GM12872 (cell line): Measurements from ENCODE around the gene CDH13.

Source experiments
- TF ChIP-seq, protein P1 (sequence below): IDR thresholded peaks from 3 replicates; pipeline ENCODE4 v1.5.1; 2011; ENCODE audit warnings: low read depth, mild to moderate bottlenecking, low read length, moderate library complexity; ENCODE audit not compliant: insufficient read depth

Gene CDH13

DNA sequence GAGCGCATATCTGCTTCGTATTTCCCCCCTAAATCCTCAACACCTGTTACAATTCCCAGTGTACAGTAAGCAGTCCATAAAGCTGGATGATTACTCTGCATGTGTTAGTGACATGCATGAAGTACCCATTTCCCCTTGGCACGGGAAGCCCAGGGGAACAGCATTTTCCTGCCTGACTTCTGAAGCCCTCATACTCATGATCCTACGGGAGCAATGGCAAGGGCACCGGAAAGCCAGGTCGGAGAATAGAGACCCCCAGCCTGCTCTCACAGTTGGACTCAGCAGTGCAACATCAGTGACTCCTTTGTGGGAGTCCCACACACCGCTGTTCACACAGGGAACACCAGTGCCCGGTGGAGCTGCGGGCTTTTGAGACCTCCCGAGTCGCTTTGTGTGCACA lies 336.9 kb downstream of the CDH13 start:
- TF ChIP-seq, protein P1, sequence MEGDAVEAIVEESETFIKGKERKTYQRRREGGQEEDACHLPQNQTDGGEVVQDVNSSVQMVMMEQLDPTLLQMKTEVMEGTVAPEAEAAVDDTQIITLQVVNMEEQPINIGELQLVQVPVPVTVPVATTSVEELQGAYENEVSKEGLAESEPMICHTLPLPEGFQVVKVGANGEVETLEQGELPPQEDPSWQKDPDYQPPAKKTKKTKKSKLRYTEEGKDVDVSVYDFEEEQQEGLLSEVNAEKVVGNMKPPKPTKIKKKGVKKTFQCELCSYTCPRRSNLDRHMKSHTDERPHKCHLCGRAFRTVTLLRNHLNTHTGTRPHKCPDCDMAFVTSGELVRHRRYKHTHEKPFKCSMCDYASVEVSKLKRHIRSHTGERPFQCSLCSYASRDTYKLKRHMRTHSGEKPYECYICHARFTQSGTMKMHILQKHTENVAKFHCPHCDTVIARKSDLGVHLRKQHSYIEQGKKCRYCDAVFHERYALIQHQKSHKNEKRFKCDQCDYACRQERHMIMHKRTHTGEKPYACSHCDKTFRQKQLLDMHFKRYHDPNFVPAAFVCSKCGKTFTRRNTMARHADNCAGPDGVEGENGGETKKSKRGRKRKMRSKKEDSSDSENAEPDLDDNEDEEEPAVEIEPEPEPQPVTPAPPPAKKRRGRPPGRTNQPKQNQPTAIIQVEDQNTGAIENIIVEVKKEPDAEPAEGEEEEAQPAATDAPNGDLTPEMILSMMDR = no peak

DNA sequence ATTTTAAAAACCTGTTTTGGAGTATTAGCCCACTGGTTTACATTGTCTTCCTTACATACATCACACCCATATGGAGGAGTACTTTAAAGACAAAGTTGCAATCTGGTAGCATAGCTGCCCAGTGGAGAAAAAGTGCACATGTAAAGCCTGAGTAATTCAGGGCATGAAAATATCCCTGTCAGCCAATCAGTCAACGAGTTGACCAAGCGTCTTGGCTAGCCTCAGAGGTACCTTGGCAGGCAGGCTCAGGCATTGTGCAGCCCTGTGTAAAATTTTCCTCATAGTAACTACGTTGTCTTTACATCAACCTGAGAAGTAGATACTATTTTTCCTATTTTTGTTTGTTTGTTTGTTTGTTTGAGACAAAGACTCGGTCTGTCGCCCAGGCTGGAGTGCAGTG lies 339.0 kb downstream of the CDH13 start:
- TF ChIP-seq, protein P1 = no peak

DNA sequence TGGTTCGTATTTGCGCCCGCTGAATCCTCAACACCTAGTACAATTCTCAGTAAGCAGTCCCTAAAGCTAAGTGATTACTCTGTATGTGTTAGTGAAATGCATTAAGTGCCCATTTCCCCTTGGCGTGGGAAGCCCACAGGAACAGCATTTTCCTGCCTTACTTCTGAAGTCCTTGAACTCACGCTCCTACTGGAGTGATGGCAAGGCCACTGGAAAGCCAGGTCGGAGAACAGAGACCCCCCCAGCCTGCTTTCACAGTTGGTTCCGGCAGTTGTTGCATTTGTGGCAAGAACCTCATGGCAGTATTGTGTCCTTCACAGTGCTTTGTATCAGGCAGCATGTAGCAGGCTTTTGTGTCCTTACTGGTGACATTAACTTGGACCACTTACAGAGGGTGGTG lies 340.7 kb downstream of the CDH13 start:
- TF ChIP-seq, protein P1 = no peak

DNA sequence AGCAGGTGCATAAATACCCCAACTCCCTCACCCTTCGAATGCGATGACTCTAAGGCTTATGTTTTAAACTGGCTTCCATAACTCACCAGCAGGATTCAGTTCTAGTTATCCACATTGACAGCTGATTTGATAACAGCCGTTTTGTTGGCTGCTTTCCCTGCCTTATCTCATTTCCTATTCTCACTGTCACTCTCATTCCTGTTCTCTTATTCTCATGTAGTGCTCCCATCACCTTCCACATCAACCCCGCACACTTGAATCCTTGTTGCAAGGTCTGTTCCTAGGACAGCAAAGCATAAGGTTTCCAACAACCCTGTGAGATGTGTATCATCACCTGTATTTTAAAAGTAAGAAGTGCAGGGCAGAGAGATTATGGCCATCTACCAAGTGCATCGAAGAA lies 344.4 kb downstream of the CDH13 start:
- TF ChIP-seq, protein P1 = no peak

DNA sequence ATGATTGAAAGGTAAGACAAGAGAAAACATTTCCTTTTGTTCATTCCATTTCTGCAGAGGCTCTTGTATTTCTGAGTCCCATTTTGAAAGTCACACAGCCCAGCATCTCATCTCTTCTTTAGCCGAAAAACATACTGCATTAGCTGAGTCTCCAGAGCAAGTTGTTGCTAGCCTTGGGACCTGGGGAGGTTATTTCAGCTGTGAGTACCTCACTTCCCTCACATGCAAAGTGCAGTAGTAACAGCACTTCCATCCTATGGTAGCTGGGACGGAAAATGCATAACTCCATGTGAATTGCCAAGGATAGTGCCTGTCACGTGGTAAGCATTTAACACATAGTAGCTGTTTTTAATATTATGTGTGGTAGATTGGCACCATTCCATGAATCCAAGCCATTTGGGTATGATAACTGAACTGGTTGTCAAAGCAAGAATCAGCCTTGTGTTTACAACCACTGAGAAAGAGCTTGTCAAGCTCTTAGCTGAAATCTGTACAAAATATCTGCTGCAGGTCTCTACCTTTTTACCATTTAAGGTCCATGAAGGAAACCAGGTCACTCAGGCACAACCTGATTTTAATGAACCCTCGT lies 345.7 kb downstream of the CDH13 start:
- TF ChIP-seq, protein P1 = no peak

DNA sequence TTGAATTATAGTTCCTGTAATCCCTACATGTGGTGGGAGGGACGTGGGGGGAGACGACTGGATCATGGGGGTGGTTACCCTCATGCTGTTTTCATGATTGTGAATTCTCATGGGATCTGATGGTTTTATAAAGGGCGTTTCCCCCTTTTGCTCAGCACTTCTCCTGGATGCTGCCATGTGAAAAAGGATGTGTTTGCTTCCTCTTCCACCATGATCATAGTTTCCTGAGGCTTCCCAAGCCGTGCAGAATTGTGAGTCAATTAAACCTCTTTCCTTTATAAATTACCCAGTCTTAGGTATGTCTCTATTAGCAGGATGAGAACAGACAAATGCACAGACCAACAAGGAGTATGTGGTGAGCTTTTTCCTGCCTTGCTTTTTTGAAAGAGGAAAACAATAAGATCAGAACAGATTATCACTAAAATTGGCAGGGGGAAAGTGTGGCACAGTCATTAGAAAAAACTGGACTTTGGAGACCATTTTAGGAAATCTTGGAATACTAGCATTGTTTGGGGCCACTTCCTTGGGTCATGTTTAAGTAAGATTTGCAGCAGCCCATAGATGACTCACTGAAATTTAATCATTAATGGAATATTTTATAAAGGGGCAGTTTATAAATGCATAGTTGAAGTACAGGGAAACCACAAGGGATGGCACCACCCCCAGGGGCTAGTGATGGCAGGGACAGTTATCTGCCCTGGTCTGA lies 352.8 kb downstream of the CDH13 start:
- TF ChIP-seq, protein P1 = no peak

DNA sequence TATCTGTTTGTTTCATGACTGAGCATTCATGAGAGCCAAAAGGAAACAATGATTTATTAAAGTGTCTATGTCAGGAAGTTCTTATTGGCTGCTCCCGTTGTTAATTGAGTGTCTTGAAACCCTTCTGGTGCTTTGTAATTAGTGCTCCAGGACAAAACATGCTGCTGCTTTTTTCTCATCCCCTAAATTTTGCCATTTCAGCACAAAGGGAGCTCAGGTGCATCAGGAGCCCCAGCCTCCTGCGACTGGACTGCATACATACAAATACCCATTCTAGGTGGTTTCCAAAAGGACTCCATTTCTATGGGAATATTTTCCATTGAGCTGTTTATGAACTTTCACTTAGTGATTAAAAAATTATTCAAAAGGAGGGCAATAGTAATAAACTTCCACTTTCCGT lies 354.0 kb downstream of the CDH13 start:
- TF ChIP-seq, protein P1 = no peak
